HepG2 (cell line): Measurements from ENCODE around the gene PKM.

Experiments used
- HIVEP1 ChIP-seq: sonication (generic); formaldehyde crosslinking; IDR thresholded peaks from 2 replicates; pipeline ENCODE4 v1.4.0; 2020; ENCODE audit warnings: mild to moderate bottlenecking, missing genetic modification reagents
- PCBP2 ChIP-seq: fragments of 200-400 bp; formaldehyde crosslinking; optimal IDR thresholded peaks from 2 replicates; pipeline ENCODE3; 2018; ENCODE audit warnings: low read length, low read depth; ENCODE audit not compliant: poor library complexity, severe bottlenecking

DNA sequence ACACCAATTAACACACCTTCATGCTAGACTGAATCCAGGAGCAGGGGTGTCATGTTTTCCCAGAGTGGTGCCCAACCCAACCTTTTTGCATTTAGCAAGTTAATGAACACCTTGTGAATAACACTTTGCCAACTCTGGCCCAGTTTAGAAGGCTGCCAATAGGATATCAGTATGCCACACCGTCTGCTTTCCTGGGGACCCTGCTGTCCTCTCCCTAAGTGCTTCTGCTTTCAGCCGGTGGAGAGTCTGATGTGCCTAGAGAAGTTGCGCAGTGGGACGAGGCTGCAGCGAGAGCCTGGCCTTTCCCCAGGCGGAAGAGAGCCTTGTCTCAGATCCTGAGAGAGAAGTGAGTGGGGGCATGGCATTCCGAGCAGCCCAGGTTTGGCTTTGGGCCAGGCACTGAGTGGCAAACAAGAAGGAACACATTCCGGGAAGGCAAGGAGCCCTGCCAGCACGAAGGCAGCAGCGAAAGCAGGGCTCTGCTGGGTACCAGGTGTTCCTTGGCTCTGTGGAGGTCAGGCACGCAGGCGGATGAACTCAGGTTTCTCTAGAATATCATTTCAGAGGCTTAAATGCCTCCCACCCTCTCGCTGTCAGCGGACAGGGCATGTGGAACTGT lies 75.9 kb downstream of the PKM start:
- TF ChIP-seq HIVEP1 (CRISPR knock-in tag), result no peak
- TF ChIP-seq PCBP2, result no peak
